NCI-H446 (cell line): ENCODE results near the gene ITFG1.
"Not testable (repeated sequence)": the region's sequence is repeated elsewhere in the genome, so short reads cannot be mapped to it uniquely, and the experiment has no call there.

Source experiments
- DNase-seq, 2 experiments: peaks; one replicate each; lab custom pipeline; 2025; lab: John Stamatoyannopoulos, UW

The ITFG1 gene

GRCh38 chr16:47473792-47474191 lies 12.9 kb upstream of the ITFG1 start:
- no peak for DNase-seq

- not testable (repeated sequence) for DNase-seq
Observed at GRCh38 chr16:47473004-47473403, 12.1 kb upstream of the ITFG1 start.

- DNase-seq, result no peak
Observed at GRCh38 chr16:47470810-47471209, 9.9 kb upstream of the ITFG1 start.

GRCh38 chr16:47470211-47470610 lies 9.3 kb upstream of the ITFG1 start:
- no peak for DNase-seq

- DNase-seq, result no peak
Observed at GRCh38 chr16:47469227-47469626, 8.4 kb upstream of the ITFG1 start.

GRCh38 chr16:47468070-47468689 lies 7.3 kb upstream of the ITFG1 start:
- DNase-seq, result not testable (repeated sequence)

- DNase-seq, result no peak
Observed at GRCh38 chr16:47467501-47467900, 6.6 kb upstream of the ITFG1 start.

- DNase-seq, result no peak
Observed at GRCh38 chr16:47465919-47466630, 5.2 kb upstream of the ITFG1 start.

- no peak for DNase-seq
Observed at GRCh38 chr16:47463771-47464624, 3.1 kb upstream of the ITFG1 start.

GRCh38 chr16:47461598-47462266 lies 869 bp upstream of the ITFG1 start:
- DNase-seq, result no peak

- DNase-seq, result no peak
Observed at GRCh38 chr16:47460359-47460710, 528 bp downstream of the ITFG1 start.

GRCh38 chr16:47459603-47460002 lies 1.3 kb downstream of the ITFG1 start:
- no peak for DNase-seq

- DNase-seq, result no peak
Observed at GRCh38 chr16:47458331-47458730, 2.5 kb downstream of the ITFG1 start.

- DNase-seq, result no peak
Observed at GRCh38 chr16:47449788-47450187, 11.1 kb downstream of the ITFG1 start.

GRCh38 chr16:47448830-47449575 lies 11.9 kb downstream of the ITFG1 start:
- DNase-seq, result no peak

- no peak for DNase-seq
Observed at GRCh38 chr16:47446431-47446830, 14.4 kb downstream of the ITFG1 start.

- not testable (repeated sequence) for DNase-seq
Observed at GRCh38 chr16:47442884-47443283, 18.0 kb downstream of the ITFG1 start.

- DNase-seq, result not testable (repeated sequence)
Observed at GRCh38 chr16:47440066-47440465, 20.8 kb downstream of the ITFG1 start.

GRCh38 chr16:47434274-47434673 lies 26.6 kb downstream of the ITFG1 start:
- not testable (repeated sequence) for DNase-seq

- DNase-seq, result no peak
Observed at GRCh38 chr16:47431960-47432359, 28.9 kb downstream of the ITFG1 start.

- DNase-seq, result no peak
Observed at GRCh38 chr16:47426806-47427205, 34.1 kb downstream of the ITFG1 start.

GRCh38 chr16:47424846-47425245 lies 36.0 kb downstream of the ITFG1 start:
- no peak for DNase-seq
